ENCODE measurements around the gene CXorf66.

The CXorf66 gene

GRCh38 chrX:139932901-139933796, 32.2 kb downstream of the CXorf66 start, which contains the start of gene ATP11C:
ATP11C (minus strand) TSS chrX:139933053; CDS start chrX:139932042, 1,011 bp downstream.
- TF ChIP-seq CTCF (IDR thresholded peaks at IDR 0.05; ENCODE audit: extremely low read depth, missing control alignments) = no peak
- DNase-seq (ENCODE audit: low spot score) = peak; percentile 84

GRCh38 chrX:139932073-139932900, 33.0 kb downstream of the CXorf66 start:
- DNase-seq (ENCODE audit: low spot score) = peak; percentile 69
- TF ChIP-seq CTCF (IDR thresholded peaks at IDR 0.05; ENCODE audit: extremely low read depth, missing control alignments) = no peak

- no peak for DNase-seq (ENCODE audit: low spot score)
Measured at GRCh38 chrX:139931646-139932072, 33.7 kb downstream of the CXorf66 start.

GRCh38 chrX:139930916-139931645, 34.2 kb downstream of the CXorf66 start:
- no peak for TF ChIP-seq CTCF (IDR thresholded peaks at IDR 0.05; ENCODE audit: extremely low read depth, missing control alignments)
- DNase-seq (ENCODE audit: low spot score) = peak; percentile 7

More at GRCh38 chrX:139931646-139932072, 33.7 kb downstream of the CXorf66 start:
- TF ChIP-seq CTCF (IDR thresholded peaks at IDR 0.05; ENCODE audit: extremely low read depth, missing control alignments) = no peak

GRCh38 chrX:139930401-139930800, 34.9 kb downstream of the CXorf66 start:
- no peak for TF ChIP-seq CTCF (IDR thresholded peaks at IDR 0.05; ENCODE audit: extremely low read depth, missing control alignments)
- DNase-seq (ENCODE audit: low spot score) = no peak

- no peak for TF ChIP-seq CTCF (IDR thresholded peaks at IDR 0.05; ENCODE audit: extremely low read depth, missing control alignments)
- DNase-seq (ENCODE audit: low spot score) = no peak
Measured at GRCh38 chrX:139929876-139930275, 35.4 kb downstream of the CXorf66 start.
